Endodermal cell (in vitro differentiated cells): ENCODE measurements around the gene CADM3. TPM values are rescaled to one million over a fixed set of nuclear protein-coding genes. Genes with fewer than 3 reads are reported as not detected.

ENCODE experiments used
- DNase-seq: peaks from one replicate; pipeline ENCODE4 v3.0.0-alpha.2; 2017
- H3K27ac ChIP-seq: 2 replicates; pipeline ENCODE4 v1.5.1; 2013; ENCODE audit warnings: mild to moderate bottlenecking, low read depth, low read length, moderate library complexity
- H3K27me3 ChIP-seq: 2 replicates; pipeline ENCODE4 v1.6.1; 2013; ENCODE audit warnings: mild to moderate bottlenecking, low read length, moderate library complexity; ENCODE audit not compliant: insufficient read depth, control insufficient read depth, poor library complexity, severe bottlenecking
- H3K36me3 ChIP-seq: 2 replicates; pipeline ENCODE4 v1.7.0; 2013; ENCODE audit warnings: mild to moderate bottlenecking, low read length, moderate library complexity; ENCODE audit not compliant: control insufficient read depth, insufficient read depth
- H3K4me1 ChIP-seq: one replicate; pipeline ENCODE4 v1.7.0; 2013; ENCODE audit warnings: low read length; ENCODE audit not compliant: control insufficient read depth, insufficient read depth
- H3K4me3 ChIP-seq: 2 replicates; pipeline ENCODE4 v1.5.1; 2013; ENCODE audit warnings: mild to moderate bottlenecking, low read length, moderate library complexity
- H3K9ac ChIP-seq: 2 replicates; pipeline ENCODE4 v1.6.1; 2013; ENCODE audit warnings: mild to moderate bottlenecking, low read length, moderate library complexity; ENCODE audit not compliant: poor library complexity, severe bottlenecking; ENCODE audit errors: extremely low read depth
- H3K9me3 ChIP-seq: 2 replicates; pipeline ENCODE4 v1.6.1; 2013; ENCODE audit warnings: mild to moderate bottlenecking, low read length, moderate library complexity; ENCODE audit not compliant: control insufficient read depth
- H3K27ac Mint-ChIP-seq: 2 replicates; pipeline ENCODE4 v1.8.0; 2020; ENCODE audit warnings: mixed read lengths
- H3K27me3 Mint-ChIP-seq: 2 replicates; pipeline ENCODE4 v1.8.0; 2021; ENCODE audit warnings: mild to moderate bottlenecking, mixed read lengths; ENCODE audit not compliant: insufficient read depth
- H3K36me3 Mint-ChIP-seq: 2 replicates; pipeline ENCODE4 v1.8.0; 2020; ENCODE audit warnings: low read depth, mixed read lengths
- H3K4me1 Mint-ChIP-seq: 2 replicates; pipeline ENCODE4 v1.8.0; 2020; ENCODE audit warnings: mixed read lengths
- H3K4me3 Mint-ChIP-seq: 2 replicates; pipeline ENCODE4 v1.8.0; 2020; ENCODE audit warnings: mild to moderate bottlenecking, moderate library complexity, mixed read lengths
- H3K9me3 Mint-ChIP-seq: 2 replicates; pipeline ENCODE4 v1.8.0; 2020; ENCODE audit warnings: mild to moderate bottlenecking, mixed read lengths
- CTCF ChIP-seq: fragments of 200-600 bp; sonication (generic); conservative IDR thresholded peaks from 2 replicates; pipeline ENCODE4 v1.5.0; 2021; ENCODE audit warnings: antibody characterized with exemption, mild to moderate bottlenecking
- WGBS, 2 experiments: methylation state at CpG; one replicate each; pipeline versions ENCODE4 v1.1.5 to v1.1.7; 2013; ENCODE audit warnings: missing lambda C conversion rate in 2 of 2, mixed read lengths in 1 of 2; ENCODE audit not compliant: insufficient coverage in 1 of 2, insufficient read length in 1 of 2; 5-methylcytosine and 5-hydroxymethylcytosine counted together
- total RNA-seq, 2 donors: library from RNA; stranded (reverse); fragmentation: NEBNext Ultra II Directional in 1 of 2; extraction: Animal tissue kit (Norgen Biotek cat#: 25700) in 1 of 2; gene quantifications; 2 replicates in 1 of 2; 3 replicates in 1 of 2; pipeline ENCODE4 v1.2.1, GENCODE V29; 2021

Gene CADM3
- total RNA-seq, 2 donors from 2014 or later = 2.4 to 4.0 TPM

- peaks cover 26% of the 10 kb centered on the region for H3K27me3 ChIP-seq
- 13 to 34% methylated on average over 2 to 3 of the region's 3 CpGs for WGBS, 2 experiments
- no peaks in the 10 kb centered on the region for H3K9me3 Mint-ChIP-seq
These were observed 6.0 kb downstream of the CADM3 start for GRCh38 chr1:159177272-159177907.

GRCh38 chr1:159179906-159180305 is 8.5 kb downstream of the CADM3 start:
- Mint-ChIP-seq H3K9me3 (no peaks in the 10 kb centered on the region), H3K27me3 (peaks cover 8% of the 10 kb centered on the region), H3K4me3 (no peak overlapping the region), H3K36me3 (no peaks in the 10 kb centered on the region), H3K4me1 (peaks cover 6% of the 10 kb centered on the region), H3K27ac (no peak overlapping the region)
- H3K27me3 ChIP-seq = peaks cover 4% of the 10 kb centered on the region
- DNase-seq = no peak
- no peaks in the 10 kb centered on the region for H3K4me1 ChIP-seq
- H3K4me3 ChIP-seq = no peak overlapping the region
- no peak for TF ChIP-seq CTCF
- no peaks in the 10 kb centered on the region for H3K36me3 ChIP-seq
- no peak overlapping the region for H3K9ac ChIP-seq
- no peaks in the 10 kb centered on the region for H3K9me3 ChIP-seq
- no peak overlapping the region for H3K27ac ChIP-seq

More at GRCh38 chr1:159177272-159177907, 6.0 kb downstream of the CADM3 start:
- H3K9me3 ChIP-seq = no peaks in the 10 kb centered on the region
- H3K9ac ChIP-seq = no peak overlapping the region
- no peaks in the 10 kb centered on the region for H3K4me1 ChIP-seq
- no peak overlapping the region for H3K27ac ChIP-seq
- Mint-ChIP-seq H3K4me3 (no peak overlapping the region), H3K4me1 (no peaks in the 10 kb centered on the region), H3K36me3 (no peaks in the 10 kb centered on the region), H3K27me3 (peaks cover 33% of the 10 kb centered on the region), H3K27ac (no peak overlapping the region)
- H3K36me3 ChIP-seq = no peaks in the 10 kb centered on the region
- no peak for TF ChIP-seq CTCF
- H3K4me3 ChIP-seq = no peak overlapping the region
- peak; percentile 92 for DNase-seq

- Mint-ChIP-seq H3K4me1 (peaks cover 6% of the 10 kb centered on the region), H3K27ac (no peak overlapping the region), H3K27me3 (peaks cover 3% of the 10 kb centered on the region), H3K9me3 (no peaks in the 10 kb centered on the region), H3K4me3 (no peak overlapping the region), H3K36me3 (no peaks in the 10 kb centered on the region)
- no peaks in the 10 kb centered on the region for H3K27me3 ChIP-seq
- no peaks in the 10 kb centered on the region for H3K9me3 ChIP-seq
- WGBS, 2 experiments = 89% methylated on average over 2 of the region's 2 CpGs; no CpG with 5 or more reads in 1 of the 2 experiments
- no peak overlapping the region for H3K9ac ChIP-seq
- H3K4me3 ChIP-seq = no peak overlapping the region
- no peak for TF ChIP-seq CTCF
- no peaks in the 10 kb centered on the region for H3K36me3 ChIP-seq
- no peak overlapping the region for H3K27ac ChIP-seq
- DNase-seq = no peak
- H3K4me1 ChIP-seq = no peaks in the 10 kb centered on the region
These were observed 9.1 kb downstream of the CADM3 start for GRCh38 chr1:159180516-159180915.
